Measurements from ENCODE around the gene SERTAD4. TPM values are rescaled to one million over a fixed set of nuclear protein-coding genes. Genes with fewer than 3 reads are reported as not detected.
"Not testable (repeated sequence)": the region's sequence is repeated elsewhere in the genome, so short reads cannot be mapped to it uniquely, and the experiment has no call there.

SERTAD4 gene
- total RNA-seq, 6 donors from 2014 or later = 2.0 to 11.5 (median 5.5) TPM

DNA sequence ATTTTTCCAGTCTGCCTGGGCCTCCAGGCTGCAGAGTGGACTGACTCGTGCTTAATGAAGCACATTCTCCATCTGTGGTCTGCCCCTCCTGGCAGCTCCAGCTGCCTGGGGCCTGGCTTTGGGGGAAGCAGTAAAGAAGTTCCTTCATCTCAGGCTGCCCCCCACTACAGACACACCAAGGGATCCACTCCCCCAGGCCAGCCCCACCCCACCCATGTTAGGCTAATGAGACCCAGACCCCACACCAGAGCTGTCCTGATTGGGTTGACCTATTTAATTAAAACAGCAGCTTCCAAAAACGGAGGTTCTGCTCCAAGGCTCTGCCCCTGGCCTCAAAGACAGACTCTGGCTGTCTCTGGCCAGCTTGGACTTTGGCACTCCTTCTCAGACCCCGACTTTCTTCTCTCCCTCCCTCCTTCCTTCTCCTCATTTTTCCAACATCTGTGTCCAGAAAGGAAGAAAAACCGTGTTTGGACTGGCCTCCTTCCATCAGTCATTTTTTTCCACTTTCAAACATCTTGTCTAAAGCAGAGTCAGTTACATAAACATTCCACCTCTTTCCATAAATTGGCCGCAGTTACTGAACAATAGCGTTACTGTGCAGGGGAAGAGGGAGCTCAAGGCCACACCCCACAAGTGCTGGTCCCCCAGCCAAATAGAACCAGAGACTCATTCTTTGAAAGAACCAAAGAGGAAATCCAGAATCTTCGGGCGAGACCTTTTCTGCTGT, 29.7 kb downstream of the SERTAD4 start:
- no peak overlapping the region for H3K4me3 ChIP-seq
- no peaks in the 10 kb centered on the region for H3K27me3 ChIP-seq
- 30 to 33% methylated on average over 7 to 8 of the region's 8 CpGs for WGBS, 2 donors
- no peaks in the 10 kb centered on the region for H3K36me3 ChIP-seq
- H3K4me1 ChIP-seq = peaks cover 4 to 13% (median 10%) of the 10 kb centered on the region in 4 donors
- peak overlapping the region in 3 of 4 donors; percentile 10 to 61 (median 35) for H3K27ac ChIP-seq
- ATAC-seq (ENCODE audit: low FRiP score in 2 of 2) (peak in 1 of 2 donors; percentile 72), DNase-seq (no peak)
- TF ChIP-seq POLR2A (IDR thresholded peaks at IDR 0.05) = no peak
- TF ChIP-seq POLR2AphosphoS5 (IDR thresholded peaks at IDR 0.05) = no peak
- no peak for TF ChIP-seq CTCF (IDR thresholded peaks at IDR 0.05)
- no peak for TF ChIP-seq EP300 (IDR thresholded peaks at IDR 0.05)
- H3K9me3 ChIP-seq = no peaks in the 10 kb centered on the region

DNA sequence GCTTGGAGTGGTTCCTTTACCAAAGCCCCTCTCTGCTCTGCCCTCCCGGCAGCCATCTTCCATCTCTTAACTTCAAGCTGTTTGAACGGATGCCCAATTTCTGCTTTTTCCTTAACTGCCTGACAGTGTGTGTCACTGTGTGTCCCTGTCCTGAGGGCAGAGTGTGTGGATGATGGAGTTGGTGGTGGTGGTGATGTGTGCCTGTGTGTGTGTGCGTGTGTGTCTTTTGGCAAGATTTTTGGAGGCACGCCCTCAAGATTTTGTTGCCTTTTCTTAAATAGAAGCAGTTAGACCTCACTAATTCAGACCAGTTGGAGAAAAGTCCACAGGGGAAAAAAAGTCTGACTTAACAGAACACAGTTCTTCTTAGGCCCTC, 30.3 kb downstream of the SERTAD4 start:
- H3K36me3 ChIP-seq = no peaks in the 10 kb centered on the region
- no peaks in the 10 kb centered on the region for H3K27me3 ChIP-seq
- no peaks in the 10 kb centered on the region for H3K9me3 ChIP-seq
- 70 to 74% methylated on average over 4 of the region's 4 CpGs for WGBS, 2 donors
- peak overlapping the region in 1 of 4 donors; percentile 61 for H3K27ac ChIP-seq
- H3K4me1 ChIP-seq = peaks cover 4 to 13% (median 10%) of the 10 kb centered on the region in 4 donors
- ATAC-seq (ENCODE audit: low FRiP score in 2 of 2) = peak in 1 of 2 donors; percentile 30
- DNase-seq = no peak
- H3K4me3 ChIP-seq = no peak overlapping the region
- TF ChIP-seq EP300 (IDR thresholded peaks at IDR 0.05) (no peak), POLR2AphosphoS5 (IDR thresholded peaks at IDR 0.05) (no peak), CTCF (IDR thresholded peaks at IDR 0.05) (no peak)

- Histone ChIP-seq H3K4me1 (peaks cover 4 to 13% (median 10%) of the 10 kb centered on the region in 4 donors), H3K27me3 (no peaks in the 10 kb centered on the region), H3K27ac (no peak overlapping the region), H3K4me3 (no peak overlapping the region), H3K36me3 (no peaks in the 10 kb centered on the region), H3K9me3 (no peaks in the 10 kb centered on the region)
- no peak for TF ChIP-seq POLR2A (IDR thresholded peaks at IDR 0.05)
- TF ChIP-seq POLR2AphosphoS5 (IDR thresholded peaks at IDR 0.05) = no peak
- no peak for TF ChIP-seq CTCF (IDR thresholded peaks at IDR 0.05)
- TF ChIP-seq EP300 (IDR thresholded peaks at IDR 0.05) = no peak
- DNase-seq = no peak
- no peak for ATAC-seq (ENCODE audit: low FRiP score in 2 of 2)
Observed at GRCh38 chr1:210263963-210264362, 31.4 kb downstream of the SERTAD4 start.

DNA sequence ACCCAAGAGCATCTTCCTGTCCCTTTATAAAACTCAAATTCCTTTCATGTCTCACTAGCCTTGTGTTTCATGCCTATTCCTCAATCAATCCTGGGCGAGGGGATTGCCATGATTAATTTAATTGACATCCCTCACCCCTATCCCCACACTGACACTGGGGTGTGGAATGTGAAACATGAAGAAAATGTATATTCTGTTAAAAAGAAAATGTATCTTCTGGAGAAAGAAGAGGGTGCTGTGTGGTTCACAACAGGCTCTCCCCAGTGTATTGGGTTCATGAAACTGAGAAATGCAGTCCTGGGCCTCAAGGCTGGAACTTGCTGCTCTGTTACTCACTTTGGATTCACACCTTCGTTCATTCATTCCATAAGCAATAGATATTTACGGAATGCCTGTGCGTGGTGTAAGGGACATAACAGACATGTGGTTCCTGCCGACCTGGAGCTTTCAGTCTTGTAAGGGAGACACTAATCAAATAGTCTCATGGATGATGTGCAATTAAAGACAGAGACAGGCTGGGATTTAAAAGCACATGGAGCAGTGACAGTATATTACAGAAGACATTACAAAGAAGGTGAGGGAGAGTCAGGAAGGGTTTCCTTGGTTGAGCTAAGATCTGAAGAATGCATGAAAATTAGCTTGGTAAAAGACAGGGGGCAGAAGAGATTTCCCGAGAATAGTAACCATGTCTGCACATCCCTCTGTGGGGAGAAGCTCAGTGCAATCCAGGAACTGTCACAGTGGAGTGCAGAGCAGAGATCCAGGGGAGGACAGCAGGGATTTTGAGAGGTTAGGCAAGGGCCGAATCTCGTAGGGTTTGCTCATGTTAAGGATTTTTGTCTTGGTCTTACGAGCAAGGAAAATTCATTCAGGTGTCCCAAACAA, 32.1 kb downstream of the SERTAD4 start:
- Histone ChIP-seq H3K4me1 (peaks cover 4 to 13% (median 10%) of the 10 kb centered on the region in 4 donors), H3K27me3 (no peaks in the 10 kb centered on the region), H3K4me3 (no peak overlapping the region), H3K27ac (no peak overlapping the region), H3K36me3 (no peaks in the 10 kb centered on the region), H3K9me3 (no peaks in the 10 kb centered on the region)
- 82 to 86% methylated on average over 9 of the region's 9 CpGs for WGBS, 2 donors
- TF ChIP-seq POLR2A (IDR thresholded peaks at IDR 0.05) (no peak), POLR2AphosphoS5 (IDR thresholded peaks at IDR 0.05) (no peak), CTCF (IDR thresholded peaks at IDR 0.05) (no peak), EP300 (IDR thresholded peaks at IDR 0.05) (no peak)
- no peak for ATAC-seq (ENCODE audit: low FRiP score in 2 of 2)
- DNase-seq = no peak

- H3K27me3 ChIP-seq; H3K4me3 ChIP-seq; H3K27ac ChIP-seq; H3K9me3 ChIP-seq; DNase-seq; H3K36me3 ChIP-seq; ATAC-seq (ENCODE audit: low FRiP score in 2 of 2): not testable (repeated sequence)
- H3K4me1 ChIP-seq = peaks cover 4 to 13% (median 10%) of the 10 kb centered on the region in 4 donors
- 46 to 49% methylated on average over 4 of the region's 4 CpGs for WGBS, 2 donors
Observed at GRCh38 chr1:210265392-210265955, 32.9 kb downstream of the SERTAD4 start.
